ENCODE results near the gene GALNTL6.

The GALNTL6 gene

GRCh38 chr4:172596206-172596605, 783.0 kb downstream of the GALNTL6 start:
- no peak for DNase-seq

GRCh38 chr4:172599554-172599953, 786.4 kb downstream of the GALNTL6 start:
- no peak for DNase-seq

GRCh38 chr4:172601195-172601594, 788.0 kb downstream of the GALNTL6 start:
- no peak for DNase-seq

GRCh38 chr4:172619218-172619617, 806.0 kb downstream of the GALNTL6 start:
- DNase-seq: no peak

- no peak for DNase-seq
Measured at GRCh38 chr4:172619798-172620197, 806.6 kb downstream of the GALNTL6 start.

- no peak for DNase-seq
Measured at GRCh38 chr4:172628263-172628662, 815.1 kb downstream of the GALNTL6 start.

- DNase-seq: no peak
Measured at GRCh38 chr4:172630280-172630679, 817.1 kb downstream of the GALNTL6 start.

- no peak for DNase-seq
Measured at GRCh38 chr4:172631832-172632231, 818.6 kb downstream of the GALNTL6 start.

GRCh38 chr4:172648471-172648870, 835.3 kb downstream of the GALNTL6 start:
- no peak for DNase-seq

- DNase-seq: no peak
Measured at GRCh38 chr4:172649143-172649542, 835.9 kb downstream of the GALNTL6 start.

GRCh38 chr4:172650758-172651530, 837.7 kb downstream of the GALNTL6 start:
- DNase-seq: no peak

- DNase-seq: no peak
Measured at GRCh38 chr4:172651961-172652360, 838.8 kb downstream of the GALNTL6 start.

GRCh38 chr4:172652369-172652768, 839.2 kb downstream of the GALNTL6 start:
- DNase-seq: no peak

- DNase-seq: no peak
Measured at GRCh38 chr4:172653676-172654075, 840.5 kb downstream of the GALNTL6 start.

- no peak for DNase-seq
Measured at GRCh38 chr4:172654457-172654856, 841.3 kb downstream of the GALNTL6 start.

- DNase-seq: no peak
Measured at GRCh38 chr4:172656055-172656454, 842.9 kb downstream of the GALNTL6 start.

GRCh38 chr4:172657081-172657480, 843.9 kb downstream of the GALNTL6 start:
- DNase-seq: no peak

- DNase-seq: no peak
Measured at GRCh38 chr4:172660251-172660650, 847.0 kb downstream of the GALNTL6 start.

GRCh38 chr4:172662113-172662512, 848.9 kb downstream of the GALNTL6 start:
- no peak for DNase-seq

- DNase-seq: no peak
Measured at GRCh38 chr4:172666711-172667368, 853.6 kb downstream of the GALNTL6 start.

GRCh38 chr4:172674811-172675210, 861.6 kb downstream of the GALNTL6 start:
- DNase-seq: no peak

GRCh38 chr4:172675232-172675631, 862.0 kb downstream of the GALNTL6 start:
- no peak for DNase-seq

GRCh38 chr4:172680691-172681090, 867.5 kb downstream of the GALNTL6 start:
- peak; percentile 8 for DNase-seq

GRCh38 chr4:172683021-172683420, 869.8 kb downstream of the GALNTL6 start:
- DNase-seq: peak; percentile 68

- no peak for DNase-seq
Measured at GRCh38 chr4:172686021-172686420, 872.8 kb downstream of the GALNTL6 start.

Data from hematopoietic multipotent progenitor cell treated with erythropoietin and hydrocortisone succinate and interleukin-3 and kit ligand, for 8 days (in vitro differentiated cells).